ENCODE results near the gene KLHL30. TPM values are rescaled to one million over a fixed set of nuclear protein-coding genes. Genes with fewer than 3 reads are reported as not detected.

KLHL30 gene
- total RNA-seq, 1 experiment from 2014 or later = not detected

GRCh38 chr2:238129166-238130010, 9.1 kb upstream of the KLHL30 start:
- Histone ChIP-seq H4K5ac (ENCODE audit: insufficient read length, low read depth, low read length) (no peak overlapping the region), H2BK20ac (ENCODE audit: low read depth, low read length, poor library complexity, severe bottlenecking) (no peak overlapping the region), H2BK12ac (ENCODE audit: insufficient read length, low read depth, low read length) (no peak overlapping the region), H3K4me2 (ENCODE audit: insufficient read depth, insufficient read length, low read length) (no peak overlapping the region), H3K56ac (ENCODE audit: insufficient read length, low read depth, low read length) (no peak overlapping the region), H2BK5ac (ENCODE audit: insufficient read length, low read length) (no peak overlapping the region), H2BK120ac (ENCODE audit: low read depth, low read length, poor library complexity, severe bottlenecking) (no peak overlapping the region), H4K91ac (ENCODE audit: insufficient read length, low read depth, low read length) (no peak overlapping the region), H3K9me3 (ENCODE audit: control insufficient read depth, low read depth, low read length) (no peaks in the 10 kb centered on the region), H2AK5ac (ENCODE audit: insufficient read length, low read length) (no peak overlapping the region), H4K20me1 (ENCODE audit: control insufficient read depth, insufficient read depth, insufficient read length) (no peaks in the 10 kb centered on the region), H3K27me3 (ENCODE audit: insufficient read depth, low read length) (no peaks in the 10 kb centered on the region), H3K23ac (ENCODE audit: insufficient read length, low read depth, low read length) (no peak overlapping the region), H3K79me1 (ENCODE audit: insufficient read depth, low read depth, low read length, poor library complexity, severe bottlenecking) (no peaks in the 10 kb centered on the region), H3K4ac (ENCODE audit: low read depth, low read length) (no peak overlapping the region), H3K4me1 (ENCODE audit: insufficient read depth, low read length) (no peaks in the 10 kb centered on the region), H2AFZ (ENCODE audit: low read length) (no peak overlapping the region), H3K23me2 (ENCODE audit: insufficient read length, low read depth, low read length, poor library complexity, severe bottlenecking) (no peaks in the 10 kb centered on the region), H3T11ph (ENCODE audit: low read length) (no peak overlapping the region), H3K14ac (ENCODE audit: insufficient read depth, low read length) (no peak overlapping the region; the same call in 1 of the 2 replicates), H3K79me2 (ENCODE audit: insufficient read depth, low read length) (no peaks in the 10 kb centered on the region), H3K18ac (ENCODE audit: insufficient read length, low read depth, low read length) (no peak overlapping the region), H3K9ac (ENCODE audit: extremely low read depth, insufficient read length, low read length) (no peak overlapping the region), H3K27ac (ENCODE audit: insufficient read length, low read depth, low read length) (no peak overlapping the region), H4K8ac (replicated peaks; ENCODE audit: insufficient read length, low read depth, low read length) (no peak overlapping the region), H2BK15ac (ENCODE audit: low read depth, low read length) (no peak overlapping the region)
- DNase-seq = no peak
- Mint-ChIP-seq H3K4me1 (no peaks in the 10 kb centered on the region), H3K4me3 (no peak overlapping the region), H3K27me3 (ENCODE audit: low read depth) (no peaks in the 10 kb centered on the region; the same call in 1 of the 2 replicates), H3K9me3 (no peaks in the 10 kb centered on the region; a peak in 1 of 5 replicates), H3K27ac (no peak overlapping the region), H3K36me3 (ENCODE audit: insufficient read depth in 1 of 3, low read depth in 3 of 3) (no peaks in the 10 kb centered on the region)
- no peak for TF ChIP-seq CTCF (conservative IDR thresholded peaks at IDR 0.05)
- no CpG with 5 or more reads among the region's 22 CpGs for WGBS (ENCODE audit: extremely low coverage, insufficient read length, low lambda C conversion rate)
